Mesenchymal stem cell (in vitro differentiated cells and primary cell): ENCODE results near the gene CACNA1E.

Source experiments
- DNase-seq: peaks from one replicate; pipeline ENCODE4 v3.0.0-alpha.2; 2013
- H2AFZ ChIP-seq: one replicate; pipeline ENCODE4 v1.6.1; 2013; ENCODE audit warnings: low read depth, mild to moderate bottlenecking, control low read depth, inconsistent platforms, low read length, moderate library complexity
- H2AK5ac ChIP-seq: 2 replicates; pipeline ENCODE4 v1.6.1; 2013; ENCODE audit warnings: low read length, moderate library complexity, mild to moderate bottlenecking, inconsistent platforms; ENCODE audit not compliant: severe bottlenecking
- H2BK120ac ChIP-seq: one replicate; pipeline ENCODE4 v1.6.1; 2013; ENCODE audit warnings: low read depth, mild to moderate bottlenecking, inconsistent platforms, low read length, moderate library complexity
- H2BK12ac ChIP-seq, 2 experiments: one replicate each; pipeline ENCODE4 v1.6.1; 2013; ENCODE audit warnings: inconsistent platforms in 2 of 2, low read length in 2 of 2, mild to moderate bottlenecking in 2 of 2, moderate library complexity in 2 of 2, control low read depth in 1 of 2
- H2BK15ac ChIP-seq: one replicate; pipeline ENCODE4 v1.6.1; 2013; ENCODE audit warnings: mild to moderate bottlenecking, low read depth, inconsistent platforms; ENCODE audit not compliant: poor library complexity, severe bottlenecking
- H2BK5ac ChIP-seq: 2 replicates; pipeline ENCODE4 v1.6.1; 2013; ENCODE audit warnings: low read depth, mild to moderate bottlenecking, low read length, control low read depth, inconsistent platforms; ENCODE audit not compliant: poor library complexity, severe bottlenecking
- H3K14ac ChIP-seq, 2 experiments: one replicate each; pipeline ENCODE4 v1.6.1; 2013; ENCODE audit warnings: inconsistent platforms in 2 of 2, low read length in 2 of 2, control low read depth in 1 of 2, mild to moderate bottlenecking in 1 of 2, moderate library complexity in 1 of 2
- H3K18ac ChIP-seq, 2 experiments: one replicate each; pipeline ENCODE4 v1.6.1; 2013; ENCODE audit warnings: inconsistent platforms in 2 of 2, low read length in 2 of 2, control low read depth in 1 of 2, low read depth in 1 of 2, mild to moderate bottlenecking in 1 of 2
- H3K23ac ChIP-seq, 2 experiments: one replicate each; pipeline ENCODE4 v1.6.1; 2013; ENCODE audit warnings: inconsistent platforms in 2 of 2, low read length in 2 of 2, mild to moderate bottlenecking in 2 of 2, moderate library complexity in 2 of 2, control low read depth in 1 of 2
- H3K27ac ChIP-seq: 2 replicates; pipeline ENCODE4 v1.5.1; 2013; ENCODE audit warnings: mild to moderate bottlenecking, moderate library complexity, low read length, control low read depth, inconsistent platforms; ENCODE audit not compliant: poor library complexity, severe bottlenecking
- H3K27me3 ChIP-seq, 2 experiments: 2 replicates each; pipeline versions ENCODE4 v1.6.1 to v1.7.0; 2013; ENCODE audit warnings: low read length in 2 of 2, mild to moderate bottlenecking in 2 of 2, moderate library complexity in 2 of 2, control low read depth in 1 of 2, inconsistent platforms in 1 of 2; ENCODE audit not compliant: control insufficient read depth in 1 of 2, insufficient read depth in 1 of 2
- H3K36me3 ChIP-seq, 2 experiments: 2 replicates each; pipeline versions ENCODE4 v1.6.1 to v1.7.0; 2013; ENCODE audit warnings: low read length in 2 of 2, control low read depth in 1 of 2, inconsistent platforms in 1 of 2, low read depth in 1 of 2, mild to moderate bottlenecking in 1 of 2; ENCODE audit not compliant: insufficient read depth in 2 of 2, control insufficient read depth in 1 of 2
- H3K4ac ChIP-seq, 2 experiments: one replicate each; pipeline ENCODE4 v1.6.1; 2013; ENCODE audit warnings: inconsistent platforms in 2 of 2, low read length in 2 of 2, mild to moderate bottlenecking in 2 of 2, moderate library complexity in 2 of 2, control low read depth in 1 of 2, low read depth in 1 of 2
- H3K4me1 ChIP-seq: 2 replicates; pipeline ENCODE4 v1.6.1; 2013; ENCODE audit warnings: low read depth, low read length, control low read depth; ENCODE audit not compliant: control insufficient read depth, insufficient read depth
- H3K4me2 ChIP-seq: 2 replicates; pipeline ENCODE4 v1.6.1; 2013; ENCODE audit warnings: low read length, mild to moderate bottlenecking, inconsistent platforms; ENCODE audit not compliant: poor library complexity, severe bottlenecking
- H3K4me3 ChIP-seq, 2 experiments: 2 replicates each; pipeline versions ENCODE4 v1.5.1 to v1.7.0; 2013; ENCODE audit warnings: low read length in 2 of 2, mild to moderate bottlenecking in 2 of 2, control low read depth in 1 of 2, low read depth in 1 of 2; ENCODE audit not compliant: insufficient read depth in 1 of 2
- H3K79me1 ChIP-seq: replicated peaks from 2 replicates; pipeline ENCODE4 v1.6.1; 2013; ENCODE audit warnings: mild to moderate bottlenecking, control low read depth, low read length, inconsistent platforms; ENCODE audit not compliant: poor library complexity, severe bottlenecking
- H3K9ac ChIP-seq: 2 replicates; pipeline ENCODE4 v1.7.0; 2013; ENCODE audit warnings: mild to moderate bottlenecking, low read length, moderate library complexity
- H3K9me3 ChIP-seq: 2 replicates; pipeline ENCODE4 v1.7.0; 2013; ENCODE audit warnings: mild to moderate bottlenecking, low read length; ENCODE audit not compliant: control insufficient read depth
- H4K8ac ChIP-seq: one replicate; pipeline ENCODE4 v1.6.1; 2013; ENCODE audit warnings: inconsistent platforms, mild to moderate bottlenecking, low read length, moderate library complexity
- H4K91ac ChIP-seq: one replicate; pipeline ENCODE4 v1.6.1; 2013; ENCODE audit warnings: mild to moderate bottlenecking, low read length, inconsistent platforms
- WGBS: methylation state at CpG from one replicate; pipeline ENCODE4 v1.1.7; 2013; ENCODE audit warnings: mixed read lengths; 5-methylcytosine and 5-hydroxymethylcytosine counted together

CACNA1E gene

DNA sequence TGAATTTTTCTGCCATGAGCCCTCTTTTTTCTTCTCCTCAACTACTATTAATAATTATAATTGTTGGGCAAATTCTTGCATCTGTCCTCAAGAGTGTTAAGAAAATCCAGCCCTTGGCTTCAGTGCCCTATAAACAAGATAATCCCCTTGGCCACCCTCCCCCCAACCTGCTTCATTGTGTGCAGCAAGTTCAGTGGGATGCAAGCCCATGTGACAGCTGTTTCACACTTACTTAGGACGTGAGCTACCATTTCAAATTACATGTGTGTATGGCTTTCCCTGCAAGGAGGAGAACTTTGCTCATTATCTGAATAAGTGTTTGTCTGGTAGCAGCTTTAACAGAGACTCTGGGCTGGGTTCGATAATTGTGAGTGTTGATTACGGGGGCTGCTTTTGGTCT is 276.2 kb downstream of the CACNA1E start:
- 38% methylated on average over 3 of the region's 3 CpGs for WGBS
- no peak overlapping the region for H4K91ac ChIP-seq
- no peak overlapping the region for H2BK120ac ChIP-seq
- no peak overlapping the region for H3K14ac ChIP-seq
- H3K4me1 ChIP-seq: no peaks in the 10 kb centered on the region
- H3K4me2 ChIP-seq: no peak overlapping the region
- H2BK12ac ChIP-seq: no peak overlapping the region
- no peak for DNase-seq
- H2BK5ac ChIP-seq: no peak overlapping the region
- no peak overlapping the region for H4K8ac ChIP-seq
- no peak overlapping the region for H3K9ac ChIP-seq
- no peak overlapping the region for H2BK15ac ChIP-seq
- H3K36me3 ChIP-seq: no peaks in the 10 kb centered on the region
- H3K23ac ChIP-seq: no peak overlapping the region
- no peak overlapping the region for H3K18ac ChIP-seq
- H2AK5ac ChIP-seq: no peak overlapping the region
- no peak overlapping the region for H2AFZ ChIP-seq
- H3K27ac ChIP-seq: no peak overlapping the region
- H3K4ac ChIP-seq: no peak overlapping the region
- no peak overlapping the region for H3K4me3 ChIP-seq
- H3K9me3 ChIP-seq: no peaks in the 10 kb centered on the region
- H3K79me1 ChIP-seq: no peaks in the 10 kb centered on the region
- H3K27me3 ChIP-seq: no peaks in the 10 kb centered on the region

DNA sequence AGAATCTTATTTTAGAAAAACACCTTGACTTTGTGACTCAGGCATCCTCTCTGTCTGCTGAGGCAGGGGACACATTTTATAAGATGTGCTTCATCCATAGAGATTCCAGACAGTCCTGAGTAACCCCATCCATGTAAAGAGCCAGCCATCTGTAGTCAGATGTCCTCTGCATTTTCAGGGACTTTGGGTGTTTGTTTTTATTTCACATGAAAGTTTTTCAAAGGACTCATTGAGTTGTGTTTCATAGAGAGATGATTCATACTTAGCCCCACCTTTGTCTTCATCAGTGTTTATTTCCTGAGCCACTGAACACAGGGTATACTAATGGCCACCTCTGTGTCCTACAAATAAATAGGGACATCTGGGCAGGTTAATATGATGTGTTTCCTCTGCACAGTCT is 280.4 kb downstream of the CACNA1E start:
- no peaks in the 10 kb centered on the region for H3K9me3 ChIP-seq
- H3K18ac ChIP-seq: no peak overlapping the region
- H2BK12ac ChIP-seq: no peak overlapping the region
- no peaks in the 10 kb centered on the region for H3K4me1 ChIP-seq
- no peaks in the 10 kb centered on the region for H3K36me3 ChIP-seq
- no peak overlapping the region for H3K4me2 ChIP-seq
- no peak overlapping the region for H3K4me3 ChIP-seq
- no peak overlapping the region for H3K4ac ChIP-seq
- no peak overlapping the region for H2AFZ ChIP-seq
- H4K91ac ChIP-seq: no peak overlapping the region
- no peak overlapping the region for H2BK5ac ChIP-seq
- no peak overlapping the region for H4K8ac ChIP-seq
- H3K27ac ChIP-seq: no peak overlapping the region
- H3K23ac ChIP-seq: no peak overlapping the region
- no peak overlapping the region for H2AK5ac ChIP-seq
- H2BK120ac ChIP-seq: no peak overlapping the region
- no peaks in the 10 kb centered on the region for H3K27me3 ChIP-seq
- H3K79me1 ChIP-seq: no peaks in the 10 kb centered on the region
- no peak overlapping the region for H3K14ac ChIP-seq
- no peak overlapping the region for H2BK15ac ChIP-seq
- H3K9ac ChIP-seq: no peak overlapping the region
- DNase-seq: no peak

GRCh38 chr1:181765451-181766026 is 282.2 kb downstream of the CACNA1E start:
- Histone ChIP-seq H2AFZ (no peak overlapping the region), H2BK12ac (no peak overlapping the region), H3K18ac (no peak overlapping the region), H2AK5ac (no peak overlapping the region), H3K4me1 (no peaks in the 10 kb centered on the region), H4K91ac (no peak overlapping the region), H3K27me3 (no peaks in the 10 kb centered on the region), H3K4me2 (no peak overlapping the region), H3K4me3 (no peak overlapping the region), H3K36me3 (no peaks in the 10 kb centered on the region), H2BK120ac (no peak overlapping the region), H2BK5ac (no peak overlapping the region), H3K9me3 (no peaks in the 10 kb centered on the region), H2BK15ac (no peak overlapping the region), H3K27ac (no peak overlapping the region), H3K23ac (no peak overlapping the region), H3K4ac (no peak overlapping the region), H3K14ac (no peak overlapping the region), H4K8ac (no peak overlapping the region), H3K79me1 (no peaks in the 10 kb centered on the region), H3K9ac (no peak overlapping the region)
- WGBS: 65% methylated on average over 4 of the region's 5 CpGs
- DNase-seq: no peak

DNA sequence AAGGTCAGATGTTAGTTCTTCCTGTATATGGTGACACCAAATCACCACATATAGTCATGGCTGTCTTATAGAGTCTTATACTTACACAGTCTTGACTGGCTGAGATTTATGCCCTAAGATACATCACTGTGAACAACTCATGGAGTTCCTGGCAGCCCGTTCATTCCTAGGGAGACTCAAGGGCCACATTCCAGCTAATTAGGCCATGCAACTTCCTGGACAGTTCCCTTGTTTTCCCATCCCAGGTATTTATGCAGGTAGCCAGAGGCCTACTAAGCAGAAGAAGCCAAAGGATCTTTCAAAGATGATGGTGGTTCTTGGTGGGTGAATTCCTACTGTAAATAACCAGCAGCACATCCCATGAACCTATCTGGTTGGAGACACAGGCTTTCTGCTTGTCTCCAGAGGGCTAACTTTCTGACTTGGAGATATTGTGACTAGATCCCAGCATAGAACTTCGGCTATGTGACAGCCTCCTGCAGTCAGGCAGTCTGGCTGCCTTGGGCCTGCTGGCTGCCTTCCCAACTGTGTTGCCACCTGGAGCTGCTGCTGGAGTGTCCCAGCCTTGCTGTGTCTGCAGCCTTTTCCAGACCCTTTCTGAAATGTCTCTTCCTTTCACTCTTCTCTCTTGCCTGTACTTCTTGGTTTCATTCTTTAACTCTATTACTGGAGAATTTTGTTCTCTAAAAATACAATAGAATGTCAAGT is 283.8 kb downstream of the CACNA1E start:
- DNase-seq: no peak
- no peaks in the 10 kb centered on the region for H3K79me1 ChIP-seq
- no peak overlapping the region for H2BK120ac ChIP-seq
- H4K8ac ChIP-seq: no peak overlapping the region
- 60% methylated on average over 2 of the region's 2 CpGs for WGBS
- H3K9me3 ChIP-seq: no peaks in the 10 kb centered on the region
- no peaks in the 10 kb centered on the region for H3K27me3 ChIP-seq
- no peaks in the 10 kb centered on the region for H3K4me1 ChIP-seq
- no peak overlapping the region for H3K14ac ChIP-seq
- no peak overlapping the region for H3K18ac ChIP-seq
- no peak overlapping the region for H4K91ac ChIP-seq
- H3K23ac ChIP-seq: no peak overlapping the region
- no peak overlapping the region for H2BK12ac ChIP-seq
- H3K4ac ChIP-seq: no peak overlapping the region
- H3K27ac ChIP-seq: no peak overlapping the region
- H2BK5ac ChIP-seq: no peak overlapping the region
- H3K4me2 ChIP-seq: no peak overlapping the region
- H3K4me3 ChIP-seq: no peak overlapping the region
- H2AFZ ChIP-seq: no peak overlapping the region
- no peaks in the 10 kb centered on the region for H3K36me3 ChIP-seq
- H3K9ac ChIP-seq: no peak overlapping the region
- H2BK15ac ChIP-seq: no peak overlapping the region
- H2AK5ac ChIP-seq: no peak overlapping the region
